NOMO-1 (cell line): ENCODE data around the gene MADCAM1.
"Not testable (repeated sequence)": the region's sequence is repeated elsewhere in the genome, so short reads cannot be mapped to it uniquely, and the experiment has no call there.

ENCODE experiments used
- DNase-seq, 2 experiments: peaks; one replicate each; lab custom pipeline; 2025; ENCODE audit not compliant: unreplicated experiment in 2 of 2; lab: John Stamatoyannopoulos, UW

The MADCAM1 gene

GRCh38 chr19:465056-465816, 31.1 kb upstream of the MADCAM1 start:
- DNase-seq, result no peak

- no peak for DNase-seq
Measured at GRCh38 chr19:467554-467953, 28.7 kb upstream of the MADCAM1 start.

GRCh38 chr19:468587-469256, 27.6 kb upstream of the MADCAM1 start:
- no peak for DNase-seq

GRCh38 chr19:469833-470232, 26.5 kb upstream of the MADCAM1 start:
- no peak for DNase-seq

GRCh38 chr19:470701-471100, 25.6 kb upstream of the MADCAM1 start:
- no peak for DNase-seq

- no peak for DNase-seq
Measured at GRCh38 chr19:472005-472858, 24.1 kb upstream of the MADCAM1 start.

GRCh38 chr19:474126-475078, 21.9 kb upstream of the MADCAM1 start:
- DNase-seq, result no peak

- no peak for DNase-seq
Measured at GRCh38 chr19:475360-475759, 20.9 kb upstream of the MADCAM1 start.

- no peak for DNase-seq
Measured at GRCh38 chr19:478236-478903, 17.9 kb upstream of the MADCAM1 start.

- DNase-seq, result no peak
Measured at GRCh38 chr19:478976-479375, 17.3 kb upstream of the MADCAM1 start.

- no peak for DNase-seq
Measured at GRCh38 chr19:480016-480855, 16.1 kb upstream of the MADCAM1 start.

- not testable (repeated sequence) for DNase-seq
Measured at GRCh38 chr19:481100-481499, 15.2 kb upstream of the MADCAM1 start.

GRCh38 chr19:482186-483041, 13.9 kb upstream of the MADCAM1 start:
- DNase-seq, result no peak

GRCh38 chr19:483332-484072, 12.8 kb upstream of the MADCAM1 start:
- DNase-seq, result no peak

- no peak for DNase-seq
Measured at GRCh38 chr19:484494-484893, 11.8 kb upstream of the MADCAM1 start.

- DNase-seq, result no peak
Measured at GRCh38 chr19:485077-485476, 11.2 kb upstream of the MADCAM1 start.

GRCh38 chr19:485583-486236, 10.6 kb upstream of the MADCAM1 start:
- no peak for DNase-seq
